ENCODE results near the gene PADI4.

PADI4 gene

GRCh38 chr1:17287130-17287776 is 20.7 kb upstream of the PADI4 start:
- peak; percentile 91 for DNase-seq

DNA sequence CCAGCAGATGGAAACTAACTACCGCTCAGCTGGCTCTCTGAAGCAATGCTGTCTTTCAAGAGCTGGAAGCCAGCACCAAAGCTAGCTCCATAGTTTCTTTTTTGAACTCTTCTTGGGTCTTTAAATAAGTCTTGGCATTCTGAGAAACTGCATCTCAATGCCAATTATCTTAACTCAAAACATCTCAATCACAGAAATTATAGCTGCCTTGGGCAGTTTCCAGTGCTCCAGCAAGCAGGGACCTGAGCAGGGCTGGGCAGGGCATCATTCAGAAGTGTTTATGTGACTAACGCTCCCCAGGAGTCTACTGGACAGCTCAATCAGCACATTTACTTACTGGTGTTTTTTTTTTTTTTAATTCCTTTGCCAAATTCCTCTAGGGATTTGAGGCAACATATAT is 18.3 kb upstream of the PADI4 start:
- DNase-seq, result peak; percentile 57

- no peak for DNase-seq
Measured at GRCh38 chr1:17290553-17290952, 17.4 kb upstream of the PADI4 start.

- DNase-seq, result no peak
Measured at GRCh38 chr1:17292299-17293160, 15.5 kb upstream of the PADI4 start.

- DNase-seq, result no peak
Measured at GRCh38 chr1:17293681-17294425, 14.1 kb upstream of the PADI4 start.

- no peak for DNase-seq
Measured at GRCh38 chr1:17295292-17295691, 12.7 kb upstream of the PADI4 start.

GRCh38 chr1:17296086-17296485 is 11.9 kb upstream of the PADI4 start:
- DNase-seq, result no peak

GRCh38 chr1:17297991-17298390 is 10.0 kb upstream of the PADI4 start:
- DNase-seq, result no peak

GRCh38 chr1:17301767-17302166 is 6.2 kb upstream of the PADI4 start:
- DNase-seq, result no peak

GRCh38 chr1:17304151-17304825 is 3.7 kb upstream of the PADI4 start:
- DNase-seq, result peak; percentile 69

DNA sequence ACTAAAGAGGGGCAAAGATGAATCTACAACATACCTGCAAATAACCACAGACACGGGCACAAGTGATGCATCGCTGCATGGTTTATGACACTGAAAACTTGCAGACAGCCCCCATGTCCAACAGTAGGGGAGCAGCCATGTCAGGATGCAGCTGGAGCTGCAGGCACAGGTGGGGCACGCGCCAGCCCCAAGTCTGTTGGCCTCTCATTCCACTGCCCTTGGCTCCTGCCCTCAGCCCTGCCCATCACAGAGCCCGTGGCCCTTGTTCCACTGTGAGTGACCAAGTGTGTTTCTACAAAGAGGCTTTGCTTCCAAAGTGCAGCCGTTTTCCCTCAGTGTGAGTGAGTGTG is 3.2 kb upstream of the PADI4 start:
- no peak for DNase-seq

DNA sequence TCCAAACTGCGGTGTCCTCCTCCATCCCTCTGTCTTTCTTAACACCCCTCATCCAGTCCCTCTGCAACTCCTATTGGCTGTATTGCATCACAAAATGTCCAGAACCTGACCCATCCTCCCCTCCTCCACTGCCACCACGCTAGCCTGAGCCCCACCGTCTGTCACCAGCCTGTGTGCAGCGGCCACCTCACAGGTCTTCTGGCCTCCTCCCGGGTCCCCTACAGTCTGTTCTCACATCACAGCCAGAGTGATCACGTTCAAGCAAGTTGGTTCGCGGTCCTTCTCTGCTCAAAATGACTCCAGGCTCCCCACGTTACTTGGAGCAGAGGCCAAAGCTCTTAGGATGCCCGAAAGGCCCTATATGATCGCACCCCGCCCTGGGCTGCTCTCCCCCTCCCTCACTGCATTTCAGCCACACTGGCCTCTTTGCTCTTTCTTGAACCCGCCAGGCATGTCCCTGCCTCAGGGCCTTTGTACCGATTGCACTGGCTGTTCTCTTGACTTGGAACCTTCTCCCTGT is 2.4 kb upstream of the PADI4 start:
- DNase-seq, result no peak

DNA sequence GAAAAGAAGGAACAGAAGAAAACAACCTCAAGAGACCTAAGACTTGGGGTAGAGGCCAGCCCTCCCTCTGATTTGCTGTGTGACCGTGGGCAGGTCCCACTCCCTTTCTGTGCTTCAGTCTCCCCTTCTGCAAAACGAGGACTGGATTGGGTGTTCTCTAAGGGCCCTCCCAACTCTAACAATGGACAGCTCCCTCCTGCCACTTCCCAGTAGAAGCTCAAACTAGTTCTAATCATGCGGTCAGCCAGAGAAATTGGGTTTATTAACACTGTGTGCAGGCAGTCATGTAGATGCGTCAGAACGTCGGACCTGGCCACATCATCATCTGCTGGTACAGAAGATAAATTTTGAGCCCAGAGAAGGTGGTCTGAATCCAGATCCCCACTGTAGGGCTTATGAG is 1.6 kb upstream of the PADI4 start:
- DNase-seq, result no peak

DNA sequence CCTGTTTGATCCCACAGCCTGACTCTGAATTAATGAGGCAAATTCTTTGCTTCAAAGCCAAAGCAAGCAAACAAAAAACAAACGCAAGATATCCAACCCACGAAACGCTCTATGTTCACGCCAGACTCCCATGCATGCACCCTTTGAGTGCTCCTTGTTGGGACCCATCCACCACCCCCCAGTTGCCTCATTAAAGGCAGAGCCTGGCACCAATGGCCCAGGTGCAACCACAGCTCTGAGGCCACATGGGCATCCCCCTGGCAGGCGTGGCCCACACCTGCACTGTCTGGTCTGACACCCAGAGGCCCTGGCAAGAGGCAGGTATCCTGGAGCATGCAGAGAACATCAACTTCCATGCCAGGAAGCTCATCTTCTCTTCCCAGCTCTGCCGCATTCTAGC is 1.1 kb upstream of the PADI4 start:
- no peak for DNase-seq

DNA sequence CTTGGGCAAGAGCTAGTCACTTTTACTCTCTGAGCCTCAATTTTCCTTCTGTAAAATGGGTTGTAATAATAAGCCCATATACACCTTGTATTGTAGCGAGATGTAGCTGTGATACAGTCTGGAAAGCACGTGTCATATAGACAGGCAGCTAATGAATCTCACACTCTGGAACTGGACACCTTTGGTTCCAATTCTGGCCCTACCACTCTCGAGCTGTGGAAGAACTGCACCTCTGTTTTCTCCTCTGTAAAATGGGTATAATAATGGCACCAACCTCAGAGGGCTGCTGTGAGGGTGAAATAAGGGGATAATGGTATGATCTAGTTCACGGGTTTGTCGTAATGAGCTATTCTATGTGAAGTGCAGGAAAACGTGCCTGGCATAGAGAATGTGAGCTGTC is 668 bp upstream of the PADI4 start:
- DNase-seq, result no peak

- DNase-seq, result no peak
Measured at GRCh38 chr1:17308593-17308992, 596 bp downstream of the PADI4 start.

DNA sequence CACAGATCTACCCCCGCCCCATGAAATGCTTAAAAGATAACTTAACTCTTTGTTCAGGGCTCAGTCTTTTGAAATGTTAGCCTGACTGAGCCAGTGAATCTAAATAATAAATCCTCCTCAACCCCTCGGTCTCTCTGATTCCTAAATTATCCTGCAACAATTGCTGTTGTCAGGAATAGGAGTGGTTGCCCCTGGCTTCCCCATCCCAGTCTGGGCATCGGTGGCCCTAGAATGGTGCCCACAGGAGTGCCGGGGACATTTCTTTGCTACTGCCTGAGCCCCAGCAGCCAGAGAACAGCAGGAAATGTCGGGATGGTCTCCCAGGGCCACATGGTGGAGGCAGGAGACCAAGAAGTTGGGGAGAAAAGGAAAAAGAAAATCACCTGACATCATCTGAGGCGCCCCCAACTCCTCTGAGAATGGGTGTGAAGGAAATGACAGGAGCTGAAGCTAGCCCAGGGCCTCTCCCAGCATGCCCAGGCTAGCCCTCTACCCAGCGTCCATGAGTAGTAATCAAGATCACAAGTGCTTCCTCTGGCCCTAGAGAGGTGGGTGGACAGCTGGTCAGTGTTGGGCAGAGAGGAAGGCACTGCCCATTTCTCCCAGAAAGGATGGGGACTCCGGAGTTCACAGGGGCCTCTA is 1.6 kb downstream of the PADI4 start:
- DNase-seq, result no peak

- no peak for DNase-seq
Measured at GRCh38 chr1:17310068-17310640, 2.2 kb downstream of the PADI4 start.

GRCh38 chr1:17313530-17314309 is 5.7 kb downstream of the PADI4 start:
- DNase-seq, result no peak

DNA sequence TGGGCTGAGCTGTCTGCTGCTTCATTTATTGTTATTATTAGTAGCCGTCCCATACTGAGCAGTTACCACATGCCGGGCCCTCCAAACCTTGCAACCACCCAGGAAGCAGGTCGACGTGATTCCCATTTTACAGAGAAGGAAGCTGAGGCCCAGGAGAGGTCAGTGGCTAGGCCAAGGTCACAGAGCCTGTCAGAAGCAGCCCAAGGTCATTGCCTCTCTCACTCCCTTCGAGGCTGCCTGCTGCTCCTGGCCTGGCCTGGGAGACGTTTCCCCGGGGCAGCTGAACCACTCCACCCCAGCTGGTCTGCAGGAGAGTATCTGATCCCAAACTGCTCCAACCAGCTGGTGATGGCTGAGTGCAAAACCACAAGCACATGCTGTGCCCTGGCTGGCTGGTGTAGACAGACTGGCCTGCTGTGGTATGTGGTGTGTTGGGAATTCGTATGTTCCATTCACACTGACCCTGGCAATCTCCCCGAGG is 6.5 kb downstream of the PADI4 start:
- no peak for DNase-seq

DNA sequence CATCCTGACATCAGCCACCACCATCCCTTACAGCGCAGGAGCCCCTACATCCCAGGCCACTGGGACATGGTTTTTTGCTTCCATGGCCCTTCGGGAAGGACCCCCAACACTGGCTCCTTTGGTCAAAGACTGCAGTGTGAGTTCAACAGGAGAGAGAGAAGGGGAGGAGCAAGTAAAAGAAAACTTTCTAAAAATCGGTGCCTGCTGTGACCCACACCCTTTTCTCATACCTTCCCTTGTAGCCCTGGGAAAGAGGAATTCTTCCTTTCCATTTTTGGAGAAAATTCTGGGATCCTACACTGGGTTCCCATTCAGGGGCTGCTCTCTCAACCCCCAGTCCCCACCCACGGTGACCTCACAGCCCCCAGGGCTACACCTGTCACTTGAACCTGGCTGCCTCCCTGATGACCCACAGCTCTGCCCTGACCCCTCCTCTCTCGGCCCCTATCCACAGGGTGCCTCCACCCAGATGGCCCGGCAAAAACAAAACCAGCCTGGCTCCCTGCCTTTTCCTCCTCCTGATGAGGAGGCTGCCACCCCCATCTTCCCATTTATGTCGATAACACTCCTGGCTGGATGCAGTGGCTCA is 7.6 kb downstream of the PADI4 start:
- DNase-seq, result no peak
